ENCODE data around the gene KARS1. TPM values are rescaled to one million over a fixed set of nuclear protein-coding genes. Genes with fewer than 3 reads are reported as not detected.
A peak's percentile ranks its signal among the peaks of the same experiment; 100 is the strongest.
"Not testable (repeated sequence)": the region's sequence is repeated elsewhere in the genome, so short reads cannot be mapped to it uniquely, and the experiment has no call there.

Gene KARS1
- total RNA-seq, 4 donors from 2014 or later = 101 to 143 (median 127) TPM

- no peak for DNase-seq (ENCODE audit: low spot score)
- ATAC-seq (ENCODE audit: low FRiP score) = no peak
- TF ChIP-seq, protein P1, sequence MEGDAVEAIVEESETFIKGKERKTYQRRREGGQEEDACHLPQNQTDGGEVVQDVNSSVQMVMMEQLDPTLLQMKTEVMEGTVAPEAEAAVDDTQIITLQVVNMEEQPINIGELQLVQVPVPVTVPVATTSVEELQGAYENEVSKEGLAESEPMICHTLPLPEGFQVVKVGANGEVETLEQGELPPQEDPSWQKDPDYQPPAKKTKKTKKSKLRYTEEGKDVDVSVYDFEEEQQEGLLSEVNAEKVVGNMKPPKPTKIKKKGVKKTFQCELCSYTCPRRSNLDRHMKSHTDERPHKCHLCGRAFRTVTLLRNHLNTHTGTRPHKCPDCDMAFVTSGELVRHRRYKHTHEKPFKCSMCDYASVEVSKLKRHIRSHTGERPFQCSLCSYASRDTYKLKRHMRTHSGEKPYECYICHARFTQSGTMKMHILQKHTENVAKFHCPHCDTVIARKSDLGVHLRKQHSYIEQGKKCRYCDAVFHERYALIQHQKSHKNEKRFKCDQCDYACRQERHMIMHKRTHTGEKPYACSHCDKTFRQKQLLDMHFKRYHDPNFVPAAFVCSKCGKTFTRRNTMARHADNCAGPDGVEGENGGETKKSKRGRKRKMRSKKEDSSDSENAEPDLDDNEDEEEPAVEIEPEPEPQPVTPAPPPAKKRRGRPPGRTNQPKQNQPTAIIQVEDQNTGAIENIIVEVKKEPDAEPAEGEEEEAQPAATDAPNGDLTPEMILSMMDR (IDR thresholded peaks at IDR 0.05) = no peak
These were observed 47.8 kb downstream of the KARS1 start for GRCh38 chr16:75599452-75600277.

DNA sequence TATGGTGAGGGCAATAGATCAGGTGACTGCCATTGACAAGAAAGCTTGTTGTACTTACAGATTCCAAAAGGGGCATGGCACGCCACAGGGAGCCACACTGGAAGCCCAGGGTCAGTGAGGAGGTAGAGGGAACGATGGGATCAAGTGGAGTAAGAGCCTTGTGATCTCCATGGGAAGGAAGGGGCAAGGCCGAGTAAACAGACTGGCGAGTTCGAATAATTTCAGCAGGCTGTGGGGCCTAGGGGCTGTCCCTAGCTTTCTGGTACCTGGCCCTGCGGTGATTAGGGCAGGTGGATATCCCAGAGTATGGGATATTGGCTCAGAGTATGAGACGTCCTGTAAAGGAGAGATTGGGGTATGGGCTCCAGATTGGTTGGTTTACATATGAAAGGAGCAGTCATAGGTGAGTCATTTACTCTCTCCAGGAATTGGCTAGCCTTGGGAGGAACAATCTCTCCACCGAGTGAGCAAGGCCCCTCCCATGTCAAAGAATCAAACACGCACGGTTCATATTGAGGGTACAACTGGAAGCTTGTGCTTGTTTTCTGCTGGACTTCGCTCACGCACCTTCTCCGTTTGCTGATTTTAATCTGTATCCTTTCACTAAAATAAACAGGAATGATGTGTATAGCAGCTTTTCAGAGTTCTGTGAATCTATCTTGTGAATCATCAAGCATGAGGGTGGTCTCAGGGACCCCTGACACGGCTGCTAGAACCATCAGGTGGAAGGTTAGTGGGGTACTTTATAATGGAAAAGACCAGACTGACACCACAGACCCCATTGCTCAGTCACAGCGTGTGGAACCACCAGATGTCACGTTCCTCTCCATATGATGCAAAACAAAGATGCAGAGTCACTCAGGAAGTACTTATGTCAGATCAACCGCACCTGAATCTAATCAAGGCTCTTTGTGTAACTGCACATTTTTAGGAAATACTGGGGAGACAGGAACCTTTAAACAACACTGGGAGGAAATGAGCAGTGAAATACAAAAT, 53.3 kb downstream of the KARS1 start:
- TF ChIP-seq, protein P1 (IDR thresholded peaks at IDR 0.05) = no peak
- no peak for DNase-seq (ENCODE audit: low spot score)
- ATAC-seq (ENCODE audit: low FRiP score) = no peak

DNA sequence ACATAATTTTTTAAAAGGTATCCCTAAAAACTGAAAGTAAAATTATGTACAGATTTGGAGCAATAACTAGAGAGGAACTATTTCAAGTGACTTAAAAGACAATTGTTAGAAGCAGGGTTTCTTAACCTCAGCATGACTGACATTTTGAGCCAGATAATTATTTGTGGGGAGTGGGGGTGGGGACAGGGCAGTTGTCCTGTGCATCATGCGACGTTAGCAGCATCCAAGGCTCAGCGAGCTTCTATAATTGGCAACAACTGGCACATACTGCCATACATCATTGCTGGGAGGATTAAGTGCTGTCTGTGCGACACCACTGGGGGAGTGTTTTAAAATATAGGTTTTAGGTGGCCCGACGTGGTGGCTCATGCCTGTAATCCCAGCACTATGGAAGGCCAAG, 54.2 kb downstream of the KARS1 start:
- DNase-seq (ENCODE audit: low spot score) (no peak), ATAC-seq (ENCODE audit: low FRiP score) (no peak)
- TF ChIP-seq, protein P1 (IDR thresholded peaks at IDR 0.05) = no peak

DNA sequence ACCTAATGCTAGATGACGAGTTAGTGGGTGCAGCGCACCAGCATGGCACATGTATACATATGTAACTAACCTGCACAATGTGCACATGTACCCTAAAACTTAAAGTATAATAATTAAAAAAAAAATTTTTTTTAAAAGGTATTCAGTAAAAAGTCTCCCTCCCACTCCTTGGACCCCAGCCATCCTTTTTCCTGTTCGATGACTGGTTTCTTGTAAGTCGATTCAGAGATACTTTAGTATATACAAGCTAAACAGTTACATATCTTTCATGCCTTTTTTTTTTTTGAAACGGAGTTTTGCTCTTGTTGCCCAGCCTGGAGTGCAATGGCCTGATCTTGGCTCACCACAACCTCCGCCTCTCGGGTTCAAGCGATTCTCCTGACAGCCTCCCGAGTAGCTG, 55.5 kb downstream of the KARS1 start:
- not testable (repeated sequence) for DNase-seq (ENCODE audit: low spot score); ATAC-seq (ENCODE audit: low FRiP score)

GRCh38 chr16:75590920-75591843, 56.3 kb downstream of the KARS1 start:
- TF ChIP-seq, protein P1 (IDR thresholded peaks at IDR 0.05) = no peak
- ATAC-seq (ENCODE audit: low FRiP score) (peak; percentile 73), DNase-seq (ENCODE audit: low spot score) (no peak)

GRCh38 chr16:75589306-75589705, 58.2 kb downstream of the KARS1 start:
- TF ChIP-seq, protein P1 (IDR thresholded peaks at IDR 0.05) = no peak
- ATAC-seq (ENCODE audit: low FRiP score) (no peak), DNase-seq (ENCODE audit: low spot score) (no peak)

Measured in omental fat pad (tissue), 4 donors.